GM23338 (cell line): ENCODE results near the gene BPIFB6.

ENCODE experiments used
- CREB1 ChIP-seq: fragments of 250-450 bp; sonication (Bioruptor Pico); IDR thresholded peaks from 2 replicates; pipeline ENCODE4 v1.5.0; 2020; ENCODE audit warnings: low read depth, mild to moderate bottlenecking, moderate library complexity
- CTCF ChIP-seq, 2 experiments: fragments of 200-600 bp in 1 of 2; sonication (generic) in 1 of 2; conservative IDR thresholded peaks; 2 replicates each; pipeline versions ENCODE4 v1.5.1 to v1.6.1; 2016 to 2017; ENCODE audit warnings: antibody characterized with exemption in 2 of 2, low read depth in 2 of 2, mild to moderate bottlenecking in 2 of 2, moderate library complexity in 1 of 2
- ETS1 ChIP-seq: IDR thresholded peaks from 2 replicates; pipeline ENCODE4 v1.6.1; 2016; ENCODE audit warnings: antibody characterized with exemption
- EZH2 ChIP-seq: fragments of 200-600 bp; sonication (generic); IDR thresholded peaks from one replicate; pipeline ENCODE4 v1.8.0; 2017; ENCODE audit warnings: antibody characterized with exemption, mild to moderate bottlenecking, low read depth; ENCODE audit not compliant: unreplicated experiment
- EZH2phosphoT487 ChIP-seq: fragments of 200-600 bp; sonication (generic); IDR thresholded peaks from one replicate; pipeline ENCODE4 v1.8.1; 2018; ENCODE audit warnings: antibody characterized with exemption; ENCODE audit not compliant: unreplicated experiment
- JUNB ChIP-seq: IDR thresholded peaks from one replicate; pipeline ENCODE4 v1.6.1; 2016; ENCODE audit warnings: antibody characterized with exemption; ENCODE audit not compliant: unreplicated experiment
- NANOG ChIP-seq: IDR thresholded peaks from 2 replicates; pipeline ENCODE4 v1.6.1; 2016; ENCODE audit warnings: antibody characterized with exemption, borderline replicate concordance
- POLR2AphosphoS5 ChIP-seq: IDR thresholded peaks from 2 replicates; pipeline ENCODE4 v1.6.1; 2016; ENCODE audit warnings: antibody characterized with exemption, low read depth
- REST ChIP-seq: IDR thresholded peaks from one replicate; pipeline ENCODE4 v1.6.1; 2018; ENCODE audit warnings: antibody characterized with exemption; ENCODE audit not compliant: unreplicated experiment
- ZNF331 ChIP-seq: fragments of 250-450 bp; sonication (Bioruptor Pico); IDR thresholded peaks from 2 replicates; pipeline ENCODE4 v1.5.0; 2020; ENCODE audit warnings: low read depth, mild to moderate bottlenecking, moderate library complexity

GRCh38 chr20:33093074-33093473 is 61.6 kb downstream of the BPIFB6 start:
- no peak for TF ChIP-seq CTCF (conservative IDR thresholded peaks at IDR 0.05; ENCODE audit: low read depth in 2 of 2)
- TF ChIP-seq POLR2AphosphoS5: no peak
- no peak for TF ChIP-seq ETS1
- TF ChIP-seq EZH2: no peak
- no peak for TF ChIP-seq EZH2phosphoT487
- TF ChIP-seq ZNF331 (CRISPR knock-in tag): no peak
- TF ChIP-seq JUNB: no peak
- no peak for TF ChIP-seq NANOG
- TF ChIP-seq REST: no peak
- TF ChIP-seq CREB1: no peak
